GM19023 (cell line): Measurements from ENCODE around the gene KRTAP13-3.

Experiments used
- ATAC-seq: cut with Tn5 transposase; IDR thresholded peaks from one replicate; pipeline ENCODE4 v1.9.1; 2021; ENCODE audit warnings: mild to moderate bottlenecking, moderate library complexity; ENCODE audit not compliant: unreplicated experiment

Gene KRTAP13-3, protein sequence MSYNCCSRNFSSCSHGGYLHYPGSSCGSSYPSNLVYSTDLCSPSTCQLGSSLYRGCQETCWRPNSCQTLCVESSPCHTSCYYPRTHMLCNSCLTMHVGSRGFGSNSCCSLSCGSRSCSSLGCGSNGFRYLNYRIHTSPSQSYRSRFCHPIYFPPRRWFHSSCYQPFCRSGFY

GRCh38 chr21:30425826-30426225 is at the start of gene KRTAP13-3:
Gene KRTAP13-3, minus strand, starts transcription at chr21:30425926. Its CDS starts 14 bp downstream, at chr21:30425912.
- no peak for ATAC-seq

- no peak for ATAC-seq
These were observed 43.4 kb upstream of the KRTAP13-3 start for GRCh38 chr21:30468900-30469714.

- no peak for ATAC-seq
These were observed 38.0 kb upstream of the KRTAP13-3 start for GRCh38 chr21:30463713-30464112.

GRCh38 chr21:30448514-30448913 is 22.8 kb upstream of the KRTAP13-3 start:
- no peak for ATAC-seq

GRCh38 chr21:30447056-30447455 is 21.3 kb upstream of the KRTAP13-3 start:
- ATAC-seq: no peak

- ATAC-seq: no peak
These were observed 18.5 kb upstream of the KRTAP13-3 start for GRCh38 chr21:30444204-30444603.

DNA sequence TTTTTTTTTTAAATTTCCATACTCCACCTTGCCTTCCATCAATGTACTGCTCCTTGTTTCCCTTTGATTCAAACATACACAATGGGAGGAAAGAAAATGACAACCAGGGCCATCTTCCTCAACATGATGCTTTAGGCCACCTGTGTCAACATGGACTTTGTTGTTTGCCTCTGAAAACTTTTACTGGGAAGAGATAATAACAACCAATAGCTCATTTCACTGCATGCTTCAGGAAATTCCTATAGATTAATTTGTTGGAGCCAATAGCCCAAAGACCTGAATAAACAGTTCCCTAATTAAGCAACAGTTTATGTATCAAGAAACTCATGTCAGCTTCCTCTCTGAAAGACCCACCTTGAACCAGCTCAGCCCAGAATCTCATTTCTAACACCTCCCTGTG is 17.5 kb upstream of the KRTAP13-3 start:
- ATAC-seq: no peak

DNA sequence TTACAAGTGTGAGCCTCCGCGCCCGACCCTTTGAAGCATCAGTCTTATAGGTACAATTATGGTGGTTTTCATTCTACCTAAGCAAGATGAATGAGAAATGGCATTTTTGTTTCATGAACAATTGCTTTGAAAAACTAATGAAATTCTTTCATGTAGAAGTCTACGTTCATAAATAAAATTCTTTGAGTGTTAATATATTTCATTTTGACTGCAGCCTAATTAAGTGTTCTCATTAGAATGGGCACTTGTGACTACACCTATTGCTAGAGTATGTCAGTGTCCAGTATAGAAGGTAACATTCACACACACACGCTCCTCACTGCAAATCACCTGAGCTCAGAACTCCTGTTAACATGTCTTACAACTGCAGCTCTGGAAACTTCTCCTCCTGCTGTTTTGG is 14.2 kb upstream of the KRTAP13-3 start, which contains the start of gene KRTAP15-1:
Gene KRTAP15-1 (plus strand): TSS at position 301 of the 400 bp plus-strand sequence. CDS start 53 bp downstream, at position 354.
- no peak for ATAC-seq

DNA sequence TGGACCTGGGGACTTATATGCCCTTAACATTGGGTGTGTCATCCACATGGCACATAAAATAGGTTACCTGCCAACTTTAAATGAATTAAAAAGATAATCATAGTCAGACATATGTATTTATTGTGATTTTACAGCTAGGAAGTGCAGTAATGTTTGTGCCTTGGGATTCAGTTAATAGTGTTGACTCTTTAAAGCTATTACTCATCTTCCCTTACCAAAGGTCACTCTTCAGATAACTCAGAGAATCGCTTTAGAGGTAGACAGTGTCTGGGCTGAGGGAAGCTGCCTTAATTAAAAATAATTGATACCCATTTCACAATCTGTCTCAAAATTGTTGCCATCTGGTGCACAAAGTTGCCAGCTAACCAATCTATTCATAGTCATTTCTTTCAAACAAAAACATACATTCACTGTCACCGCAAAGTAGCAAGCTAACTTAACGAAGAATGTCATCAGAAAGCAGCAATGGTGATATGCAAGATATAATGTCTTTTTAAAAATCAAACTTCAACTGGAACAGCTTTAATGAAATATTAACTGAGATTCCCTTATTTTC is 11.4 kb upstream of the KRTAP13-3 start:
- no peak for ATAC-seq

GRCh38 chr21:30434033-30434631 is 8.4 kb upstream of the KRTAP13-3 start:
- ATAC-seq: no peak

GRCh38 chr21:30430170-30430655 is 4.5 kb upstream of the KRTAP13-3 start, which contains the start of gene KRTAP13-4:
Gene KRTAP13-4, plus strand, starts transcription at chr21:30430220. Its CDS starts 56 bp downstream, at chr21:30430276.
- ATAC-seq: no peak

- ATAC-seq: no peak
These were observed 1.0 kb upstream of the KRTAP13-3 start for GRCh38 chr21:30426731-30427130.

GRCh38 chr21:30415993-30416392 is 9.7 kb downstream of the KRTAP13-3 start:
- no peak for ATAC-seq

- ATAC-seq: no peak
These were observed 16.8 kb downstream of the KRTAP13-3 start for GRCh38 chr21:30408782-30409494.

GRCh38 chr21:30395731-30396130 is 30.0 kb downstream of the KRTAP13-3 start, which contains the start of gene KRTAP13-1:
Gene KRTAP13-1, plus strand, starts transcription at chr21:30396031. Its CDS starts 56 bp downstream, at chr21:30396087.
- ATAC-seq: no peak

DNA sequence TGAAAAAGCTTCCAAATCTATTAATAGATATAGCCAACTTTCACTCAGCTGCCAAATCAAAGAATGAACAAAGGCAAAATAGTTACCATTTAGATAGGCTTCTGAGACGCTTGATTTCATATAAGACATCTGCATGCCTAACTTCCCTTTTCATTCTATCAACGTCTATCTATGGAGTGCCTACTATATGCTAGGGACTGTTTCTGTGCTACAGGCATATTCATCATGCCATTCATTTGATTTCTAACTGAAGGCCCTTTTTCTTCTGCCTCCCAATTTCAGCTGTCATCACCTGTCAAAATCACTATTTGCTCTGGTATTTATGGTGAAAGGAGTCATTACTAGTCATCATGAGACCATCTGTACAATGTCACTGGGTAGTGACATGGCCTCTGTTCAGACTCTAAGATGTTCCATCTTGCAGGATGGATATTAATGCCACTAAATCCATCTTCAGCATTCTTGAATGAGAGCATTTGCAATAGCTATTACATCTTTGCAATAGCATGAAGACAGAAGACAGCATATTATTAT is 34.2 kb downstream of the KRTAP13-3 start:
- no peak for ATAC-seq

- no peak for ATAC-seq
These were observed 43.5 kb downstream of the KRTAP13-3 start for GRCh38 chr21:30382201-30382600.
